ENCODE data around the gene NCR2. TPM values are rescaled to one million over a fixed set of nuclear protein-coding genes. Genes with fewer than 3 reads are reported as not detected.

NCR2 gene
- total and polyA plus RNA-seq, 8 donors = not detected

GRCh38 chr6:41327177-41327576 is 8.2 kb upstream of the NCR2 start:
- DNase-seq = no peak
- no peak for ATAC-seq
- Histone ChIP-seq H3K27ac (no peak overlapping the region), H3K4me3 (no peak overlapping the region), H3K9me3 (no peaks in the 10 kb centered on the region), H3K27me3 (peaks cover 29 to 30% of the 10 kb centered on the region in 2 donors), H3K4me1 (no peaks in the 10 kb centered on the region), H3K36me3 (no peaks in the 10 kb centered on the region)
- no peak for TF ChIP-seq CTCF (IDR thresholded peaks at IDR 0.05)
- intact Hi-C loops (cut with DNase I) = no loop called here

- H3K4me1 ChIP-seq = no peaks in the 10 kb centered on the region
- no peaks in the 10 kb centered on the region for H3K36me3 ChIP-seq
- peaks cover 9 to 32% of the 10 kb centered on the region in 2 donors for H3K27me3 ChIP-seq
- H3K9me3 ChIP-seq = no peaks in the 10 kb centered on the region
- no peak overlapping the region for H3K4me3 ChIP-seq
- no peak for TF ChIP-seq CTCF (IDR thresholded peaks at IDR 0.05)
- DNase-seq = no peak
- no peak for ATAC-seq
- intact Hi-C loops (cut with DNase I) = no loop called here
- H3K27ac ChIP-seq = no peak overlapping the region
Observed at GRCh38 chr6:41331401-41332150, 3.8 kb upstream of the NCR2 start.

- ATAC-seq (no peak), DNase-seq (no peak)
- Histone ChIP-seq H3K4me1 (no peaks in the 10 kb centered on the region), H3K36me3 (no peaks in the 10 kb centered on the region), H3K27ac (no peak overlapping the region), H3K9me3 (no peaks in the 10 kb centered on the region), H3K4me3 (no peak overlapping the region), H3K27me3 (peaks cover 12 to 31% of the 10 kb centered on the region in 2 donors)
- TF ChIP-seq CTCF (IDR thresholded peaks at IDR 0.05) = no peak
- intact Hi-C loops (cut with DNase I) = no loop called here
Observed at GRCh38 chr6:41332241-41332640, 3.2 kb upstream of the NCR2 start.

GRCh38 chr6:41332842-41333736 is 2.3 kb upstream of the NCR2 start:
- TF ChIP-seq CTCF (IDR thresholded peaks at IDR 0.05) = no peak
- no peak for ATAC-seq
- Histone ChIP-seq H3K36me3 (no peaks in the 10 kb centered on the region), H3K4me3 (no peak overlapping the region), H3K9me3 (no peaks in the 10 kb centered on the region), H3K4me1 (no peaks in the 10 kb centered on the region), H3K27ac (no peak overlapping the region), H3K27me3 (peaks cover 11 to 36% of the 10 kb centered on the region in 2 donors)
- intact Hi-C loops (cut with DNase I) = no loop called here
- DNase-seq = no peak

GRCh38 chr6:41334482-41335040 is 847 bp upstream of the NCR2 start:
- Histone ChIP-seq H3K4me3 (no peak overlapping the region), H3K27me3 (peaks cover 6 to 33% of the 10 kb centered on the region in 2 donors), H3K9me3 (no peaks in the 10 kb centered on the region), H3K4me1 (no peaks in the 10 kb centered on the region), H3K36me3 (no peaks in the 10 kb centered on the region), H3K27ac (no peak overlapping the region)
- TF ChIP-seq CTCF (IDR thresholded peaks at IDR 0.05) = no peak
- intact Hi-C loops (cut with DNase I) = no loop called here
- ATAC-seq (no peak), DNase-seq (no peak)
